Endothelial cell (in vitro differentiated cells): ENCODE data around the gene PHC2. TPM values are rescaled to one million over a fixed set of nuclear protein-coding genes. Genes with fewer than 3 reads are reported as not detected.

Experiments
- DNase-seq: peaks from one replicate; pipeline ENCODE4 v3.0.0; 2021; ENCODE audit warnings: low spot score
- H3K27ac Mint-ChIP-seq: one replicate; pipeline ENCODE4 v1.8.0; 2021; ENCODE audit warnings: mixed read lengths, inconsistent platforms; ENCODE audit not compliant: unreplicated experiment
- H3K27me3 Mint-ChIP-seq: one replicate; pipeline ENCODE4 v1.8.0; 2021; ENCODE audit warnings: mild to moderate bottlenecking, moderate library complexity, mixed read lengths, inconsistent platforms; ENCODE audit not compliant: unreplicated experiment
- H3K36me3 Mint-ChIP-seq: one replicate; pipeline ENCODE4 v1.8.0; 2021; ENCODE audit warnings: mild to moderate bottlenecking, low read depth, mixed read lengths, inconsistent platforms; ENCODE audit not compliant: unreplicated experiment
- H3K4me1 Mint-ChIP-seq: one replicate; pipeline ENCODE4 v1.8.0; 2021; ENCODE audit warnings: mild to moderate bottlenecking, mixed read lengths, inconsistent platforms; ENCODE audit not compliant: unreplicated experiment
- H3K4me3 Mint-ChIP-seq: one replicate; pipeline ENCODE4 v1.8.0; 2021; ENCODE audit warnings: mild to moderate bottlenecking, mixed read lengths, inconsistent platforms; ENCODE audit not compliant: unreplicated experiment
- H3K9me3 Mint-ChIP-seq: one replicate; pipeline ENCODE4 v1.8.0; 2021; ENCODE audit warnings: mixed read lengths, inconsistent platforms; ENCODE audit not compliant: unreplicated experiment
- CTCF ChIP-seq: fragments of 200-600 bp; sonication (generic); IDR thresholded peaks from one replicate; pipeline ENCODE4 v1.5.0; 2021; ENCODE audit warnings: antibody characterized with exemption; ENCODE audit not compliant: unreplicated experiment
- total RNA-seq: library from RNA; stranded (reverse); fragmentation: NEBNext Ultra II Directional; extraction: Animal tissue kit (Norgen Biotek cat#: 25700); gene quantifications from one replicate; pipeline ENCODE4 v1.2.1, GENCODE V29; 2021; ENCODE audit not compliant: unreplicated experiment

The PHC2 gene
- total RNA-seq, 1 donor from 2014 or later, result 177 TPM

GRCh38 chr1:33324677-33325575, 106.0 kb downstream of the PHC2 start:
- peaks cover 33% of the 10 kb centered on the region for H3K36me3 Mint-ChIP-seq
- no peak for TF ChIP-seq CTCF
- no peak overlapping the region for H3K27ac Mint-ChIP-seq
- H3K4me3 Mint-ChIP-seq, result no peak overlapping the region
- H3K9me3 Mint-ChIP-seq, result no peaks in the 10 kb centered on the region
- H3K27me3 Mint-ChIP-seq, result peaks cover 2% of the 10 kb centered on the region
- H3K4me1 Mint-ChIP-seq, result peaks cover 3% of the 10 kb centered on the region
- DNase-seq, result no peak

- H3K27ac Mint-ChIP-seq, result peak overlapping the region; percentile 24
- H3K4me3 Mint-ChIP-seq, result no peak overlapping the region
- H3K36me3 Mint-ChIP-seq, result peaks cover 23% of the 10 kb centered on the region
- H3K4me1 Mint-ChIP-seq, result peaks cover 3% of the 10 kb centered on the region
- DNase-seq, result no peak
- H3K27me3 Mint-ChIP-seq, result peaks cover 2% of the 10 kb centered on the region
- no peaks in the 10 kb centered on the region for H3K9me3 Mint-ChIP-seq
- TF ChIP-seq CTCF, result no peak
These were observed 107.0 kb downstream of the PHC2 start for GRCh38 chr1:33323663-33324477.

GRCh38 chr1:33322870-33323585, 107.9 kb downstream of the PHC2 start:
- Mint-ChIP-seq H3K27ac (peak overlapping the region; percentile 24), H3K27me3 (peaks cover 7% of the 10 kb centered on the region)

GRCh38 chr1:33322109-33322508, 108.8 kb downstream of the PHC2 start:
- no peak for DNase-seq
- peak overlapping the region; percentile 31 for H3K4me3 Mint-ChIP-seq
- peaks cover 13% of the 10 kb centered on the region for H3K36me3 Mint-ChIP-seq
- peaks cover 13% of the 10 kb centered on the region for H3K4me1 Mint-ChIP-seq
- H3K27me3 Mint-ChIP-seq, result peaks cover 5% of the 10 kb centered on the region
- H3K9me3 Mint-ChIP-seq, result no peaks in the 10 kb centered on the region
- H3K27ac Mint-ChIP-seq, result no peak overlapping the region
- no peak for TF ChIP-seq CTCF

More at GRCh38 chr1:33322870-33323585, 107.9 kb downstream of the PHC2 start:
- H3K4me3 Mint-ChIP-seq, result no peak overlapping the region
- H3K4me1 Mint-ChIP-seq, result peaks cover 10% of the 10 kb centered on the region
- peaks cover 14% of the 10 kb centered on the region for H3K36me3 Mint-ChIP-seq
- no peak for TF ChIP-seq CTCF
- H3K9me3 Mint-ChIP-seq, result no peaks in the 10 kb centered on the region
- DNase-seq, result no peak
